CMK (cell line): ENCODE results near the gene CYP2A6.
A peak's percentile ranks its signal among the peaks of the same experiment; 100 is the strongest.
"Not testable (repeated sequence)": the region's sequence is repeated elsewhere in the genome, so short reads cannot be mapped to it uniquely, and the experiment has no call there.

ENCODE experiments used
- DNase-seq: peaks from one replicate; pipeline ENCODE4 v3.0.0-alpha.2; 2010; ENCODE audit warnings: low read depth

The CYP2A6 gene

DNA sequence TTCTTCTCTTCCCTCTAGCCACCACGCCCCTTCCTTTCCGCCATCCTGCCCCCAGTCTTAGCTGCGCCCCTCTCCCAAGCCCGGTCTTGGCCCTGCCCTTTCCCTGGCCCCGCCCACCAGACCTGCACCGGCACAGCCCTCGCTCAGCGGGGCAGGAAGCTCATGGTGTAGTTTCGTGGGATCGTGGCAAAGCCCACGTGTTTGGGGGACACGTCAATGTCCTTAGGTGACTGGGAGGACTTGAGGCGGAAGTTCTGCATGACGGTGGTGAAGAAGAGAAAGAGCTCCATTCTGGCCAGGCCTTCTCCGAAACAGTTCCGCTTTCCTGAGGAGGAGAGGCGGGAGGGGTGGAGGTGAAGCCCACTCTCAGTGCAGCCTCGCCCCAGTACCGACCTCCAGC is 6.6 kb downstream of the CYP2A6 start:
- peak; percentile 80 for DNase-seq

GRCh38 chr19:40842997-40843652 is 7.1 kb downstream of the CYP2A6 start:
- not testable (repeated sequence) for DNase-seq

GRCh38 chr19:40842012-40842411 is 8.2 kb downstream of the CYP2A6 start:
- DNase-seq: not testable (repeated sequence)

DNA sequence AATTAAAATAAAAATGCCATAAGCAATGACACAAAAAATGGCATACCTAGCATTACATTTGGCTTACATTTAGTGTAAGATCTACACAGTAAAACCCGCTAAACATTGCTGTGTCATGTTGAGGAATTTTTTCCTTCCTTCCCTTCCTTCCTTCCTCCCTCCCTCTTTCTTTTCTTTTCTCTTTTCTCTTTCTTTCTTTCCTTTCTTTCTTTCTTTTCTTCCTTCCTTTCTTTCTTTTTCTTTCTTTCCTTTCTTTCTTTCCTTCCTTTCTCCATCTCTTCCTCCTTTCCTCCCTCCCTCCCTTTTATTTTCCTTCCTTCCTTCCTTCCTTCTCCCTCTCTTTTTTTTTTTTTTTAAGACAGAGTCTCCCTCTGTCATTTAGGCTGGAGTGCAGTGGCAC is 11.8 kb downstream of the CYP2A6 start:
- not testable (repeated sequence) for DNase-seq

DNA sequence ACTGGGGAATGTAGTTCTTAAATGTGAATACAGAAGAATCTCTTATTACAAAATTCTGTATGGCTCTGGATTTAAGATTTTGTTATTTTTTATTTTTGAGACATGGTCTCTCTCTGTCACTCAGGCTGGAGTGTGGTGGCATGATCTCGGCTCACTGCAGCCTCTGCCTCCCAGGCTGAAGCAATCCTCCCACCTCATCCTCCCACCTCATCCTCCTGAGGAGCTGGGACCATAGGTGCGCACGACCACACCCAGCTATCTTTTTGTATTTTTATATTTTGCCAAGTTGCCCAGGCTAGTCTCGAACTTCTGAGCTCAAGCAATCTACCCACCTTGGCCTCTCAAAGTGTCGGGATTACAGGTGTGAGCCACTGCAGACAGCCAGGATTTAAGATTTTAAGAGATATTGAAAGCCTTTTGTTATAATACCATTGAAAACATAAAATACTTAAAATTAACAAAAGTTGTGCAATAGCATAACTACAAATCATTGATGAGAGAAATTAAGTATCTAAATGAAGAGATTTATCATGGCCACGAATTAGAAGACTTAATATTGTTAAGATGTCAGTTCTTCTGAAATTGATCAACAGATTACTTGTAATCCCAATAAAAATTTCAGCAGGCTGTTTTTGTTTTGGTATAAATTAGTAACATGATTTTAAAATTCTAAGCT is 13.4 kb downstream of the CYP2A6 start:
- DNase-seq: no peak

DNA sequence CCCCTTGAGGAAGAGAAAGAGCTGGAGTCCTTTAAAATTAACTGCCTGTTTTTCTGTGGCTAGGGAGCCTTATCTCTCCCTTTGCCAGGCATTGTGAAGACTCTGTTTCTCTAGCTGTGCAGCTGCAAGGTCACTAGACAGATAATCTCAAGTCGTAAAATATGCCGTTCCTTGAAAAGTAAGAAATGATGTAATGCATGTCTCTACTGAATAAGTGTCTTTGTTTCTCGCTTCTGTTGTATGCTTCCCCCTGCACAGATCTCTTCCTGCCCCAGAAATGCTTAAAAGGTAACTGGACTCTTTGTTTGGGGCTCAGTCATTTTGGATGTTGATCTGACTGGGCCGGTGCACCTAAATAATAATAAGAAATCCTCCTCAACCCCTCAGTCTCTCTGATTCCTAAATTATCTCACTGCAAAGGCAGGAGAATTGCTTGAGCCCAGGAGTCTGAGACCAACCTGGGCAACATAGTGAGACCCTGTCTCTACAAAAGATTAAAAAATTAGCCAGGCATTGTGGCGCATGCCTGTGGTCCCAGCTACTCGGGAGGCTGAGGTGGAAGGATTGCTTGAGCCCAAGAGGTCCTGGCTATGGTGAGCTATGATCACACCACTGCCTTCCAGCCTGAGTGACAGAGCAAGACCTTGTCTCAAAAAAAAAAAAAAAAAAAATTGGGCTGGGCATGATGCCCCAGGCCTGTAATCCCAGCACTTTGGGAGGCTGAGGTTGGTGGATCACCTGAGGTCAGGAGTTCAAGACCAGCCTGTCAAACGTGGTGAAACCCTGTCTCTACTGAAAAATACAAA is 16.3 kb downstream of the CYP2A6 start:
- not testable (repeated sequence) for DNase-seq

DNA sequence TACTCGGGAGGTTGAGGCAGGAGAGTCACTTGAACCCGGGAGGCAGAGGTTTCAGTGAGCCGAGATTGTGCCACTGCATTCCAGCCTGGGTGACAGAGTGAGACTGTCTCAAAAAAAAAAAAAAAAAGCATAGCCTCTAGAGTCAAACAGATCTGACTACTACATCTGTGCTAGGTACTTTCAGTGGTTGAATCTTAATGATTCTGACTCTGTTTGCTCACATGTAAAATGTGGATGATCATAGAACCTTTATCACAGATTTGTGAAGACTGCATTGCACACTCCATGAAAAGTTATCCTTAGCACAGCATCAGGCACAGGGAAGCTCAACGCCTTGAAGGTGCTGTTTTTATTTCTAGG is 17.8 kb downstream of the CYP2A6 start:
- DNase-seq: not testable (repeated sequence)

DNA sequence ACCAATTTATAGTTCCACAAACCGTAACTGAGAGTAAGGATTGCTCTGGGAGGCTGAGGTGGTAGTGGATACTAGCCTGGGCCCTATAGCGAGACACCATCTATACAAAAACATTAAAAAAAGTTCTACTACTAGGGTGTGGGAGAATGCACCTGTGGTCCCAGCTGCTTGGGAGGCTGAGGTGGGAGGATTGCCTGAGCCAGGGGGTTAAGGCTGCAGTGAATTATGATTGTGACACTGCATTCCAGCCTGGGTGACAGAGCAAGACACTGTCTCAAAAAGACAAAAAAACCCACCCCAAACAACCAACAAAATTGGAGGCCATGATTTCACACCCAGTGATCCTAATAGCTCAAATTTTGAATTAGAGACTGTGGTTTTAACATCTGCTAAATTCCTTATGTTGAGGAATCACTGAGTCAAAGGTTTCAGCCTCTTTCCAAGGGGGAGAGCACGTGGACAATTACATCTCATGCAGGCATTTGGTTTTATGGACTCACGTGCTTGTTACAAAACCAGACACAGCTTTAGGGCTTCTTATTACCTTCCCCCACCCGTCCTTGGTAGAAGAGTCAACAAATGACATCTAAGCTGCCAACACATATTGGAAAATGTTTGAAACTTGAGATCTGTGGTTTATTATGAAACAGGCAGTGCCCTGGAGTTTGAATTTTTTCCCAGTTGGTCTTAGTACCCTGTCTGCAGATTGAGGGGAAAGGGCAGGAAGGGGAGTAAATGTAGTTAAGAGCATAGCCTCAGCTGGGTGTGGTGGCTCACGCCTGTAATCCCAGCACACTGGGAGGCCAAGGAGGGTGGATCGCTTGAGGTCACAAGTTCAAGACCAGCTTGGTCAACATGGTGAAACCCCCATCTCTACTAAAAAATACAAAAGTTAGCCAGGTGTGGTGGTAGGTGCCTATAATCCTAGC is 18.5 kb downstream of the CYP2A6 start:
- no peak for DNase-seq

- DNase-seq: not testable (repeated sequence)
Observed at GRCh38 chr19:40830741-40831140, 19.5 kb downstream of the CYP2A6 start.

- DNase-seq: no peak
Observed at GRCh38 chr19:40829205-40829604, 21.0 kb downstream of the CYP2A6 start.

DNA sequence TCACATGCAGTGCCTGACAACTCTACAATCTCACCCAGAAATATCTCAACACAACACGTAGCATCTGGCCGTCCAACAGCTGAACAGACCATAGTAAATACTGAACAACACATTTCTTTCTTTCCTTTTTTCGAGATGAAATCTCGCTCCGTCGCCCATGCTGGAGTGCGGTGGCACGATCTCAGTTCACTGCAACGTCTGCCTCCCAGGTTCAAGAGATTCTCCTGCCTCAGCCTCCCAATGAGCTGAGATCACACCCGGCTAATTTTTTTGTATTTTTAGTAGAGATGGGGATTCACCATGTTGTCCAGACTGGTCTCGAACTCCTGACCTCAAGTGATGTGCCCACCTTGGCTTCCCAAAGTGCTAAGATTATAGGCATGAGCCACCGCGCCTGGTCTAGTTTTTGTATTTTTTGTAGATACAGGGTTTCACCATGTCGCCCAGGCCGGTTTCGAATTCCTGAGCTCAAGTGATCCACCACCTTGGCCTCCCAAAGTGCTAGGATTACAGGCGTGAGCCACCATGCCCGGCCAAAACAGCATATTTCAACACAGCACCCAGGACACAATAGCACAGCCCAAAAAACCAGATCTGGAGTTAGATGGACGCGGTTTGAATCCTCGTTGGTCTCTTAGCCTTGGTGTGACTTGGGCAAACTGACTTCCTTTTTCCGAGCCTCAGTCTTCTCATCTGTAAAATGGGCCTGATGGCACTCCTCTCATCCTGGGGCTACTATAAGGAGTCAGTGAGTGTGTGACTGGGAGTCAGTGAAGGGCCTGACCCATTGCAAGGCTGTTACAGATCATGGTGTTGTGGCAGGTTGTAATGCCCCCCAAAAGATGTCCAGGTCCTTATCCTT is 22.6 kb downstream of the CYP2A6 start:
- DNase-seq: no peak

DNA sequence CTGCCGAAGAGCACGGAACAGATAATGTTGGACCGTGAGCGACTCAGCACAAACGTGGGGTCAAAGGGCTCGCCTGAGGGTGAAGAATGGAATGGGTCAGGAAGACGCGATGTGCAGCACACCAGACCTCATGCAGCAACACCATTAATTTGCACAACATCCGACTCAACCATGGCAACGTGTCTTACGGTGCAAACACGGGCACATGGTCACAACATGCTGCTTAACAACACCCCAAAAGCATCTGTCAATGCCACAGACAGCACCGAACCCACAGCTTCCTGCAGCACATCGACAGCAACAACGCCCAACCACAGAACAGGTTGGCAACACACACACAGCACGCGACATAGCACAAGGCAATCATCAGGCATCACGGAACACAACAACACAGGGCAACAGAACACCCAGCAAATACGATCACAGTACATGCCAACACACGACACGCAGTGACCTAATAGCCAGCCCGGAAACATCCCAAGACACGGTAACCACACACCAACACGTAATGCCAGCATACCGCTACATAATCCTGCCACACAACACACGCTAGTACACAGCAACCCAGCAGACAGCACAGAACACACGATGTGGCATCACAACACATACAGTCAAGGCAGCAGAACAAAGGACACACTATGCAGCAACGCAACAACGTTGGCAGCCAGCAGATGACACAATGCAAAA is 23.4 kb downstream of the CYP2A6 start:
- DNase-seq: peak; percentile 74

DNA sequence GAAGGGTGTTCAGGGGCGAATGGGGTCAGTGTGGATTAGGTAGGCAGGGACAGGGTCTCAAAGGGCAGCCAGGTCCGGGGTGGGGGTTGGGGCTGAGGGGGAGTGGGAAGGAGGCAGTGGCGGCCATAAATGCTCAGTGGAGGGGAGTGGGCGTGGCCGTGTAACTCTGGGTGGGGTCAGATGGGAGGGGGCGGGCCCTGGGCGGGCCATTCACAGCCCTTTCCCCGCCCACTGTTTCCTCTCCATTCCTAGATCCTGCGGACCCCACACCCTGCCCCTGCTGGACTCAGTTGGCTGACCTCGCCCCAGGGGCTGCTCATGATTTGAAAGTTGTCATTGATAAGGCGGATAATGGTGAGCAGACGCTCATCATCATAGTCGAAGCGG is 23.9 kb downstream of the CYP2A6 start:
- not testable (repeated sequence) for DNase-seq

DNA sequence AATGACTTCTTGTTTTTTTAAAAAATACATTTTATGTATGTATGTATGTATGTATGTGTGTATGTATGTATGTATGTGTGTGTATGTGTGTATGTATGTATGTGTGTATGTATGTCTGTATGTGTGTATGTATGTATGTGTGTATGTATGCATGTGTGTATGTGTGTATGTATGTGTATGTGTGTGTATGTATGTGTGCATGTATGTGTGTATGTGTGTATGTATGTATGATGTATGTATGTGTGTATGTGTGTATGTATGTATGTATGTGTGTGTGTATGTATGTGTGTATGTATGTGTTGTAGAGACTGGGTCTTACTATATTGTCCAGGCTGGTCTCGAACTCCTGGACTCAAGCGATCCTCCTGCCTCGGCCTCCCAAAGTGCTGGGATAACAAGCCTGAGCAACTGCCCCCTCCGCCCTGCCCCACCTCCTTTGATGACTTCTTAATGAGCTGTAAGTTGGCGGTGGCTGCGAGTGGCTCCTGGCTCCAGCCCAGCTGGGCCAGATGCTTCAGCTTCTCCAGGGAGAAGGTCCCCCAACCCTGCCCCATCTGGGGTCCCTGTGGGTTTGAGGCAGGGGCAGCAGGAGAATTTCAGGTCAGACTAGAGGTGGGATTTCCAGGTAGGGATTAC is 24.7 kb downstream of the CYP2A6 start:
- not testable (repeated sequence) for DNase-seq

DNA sequence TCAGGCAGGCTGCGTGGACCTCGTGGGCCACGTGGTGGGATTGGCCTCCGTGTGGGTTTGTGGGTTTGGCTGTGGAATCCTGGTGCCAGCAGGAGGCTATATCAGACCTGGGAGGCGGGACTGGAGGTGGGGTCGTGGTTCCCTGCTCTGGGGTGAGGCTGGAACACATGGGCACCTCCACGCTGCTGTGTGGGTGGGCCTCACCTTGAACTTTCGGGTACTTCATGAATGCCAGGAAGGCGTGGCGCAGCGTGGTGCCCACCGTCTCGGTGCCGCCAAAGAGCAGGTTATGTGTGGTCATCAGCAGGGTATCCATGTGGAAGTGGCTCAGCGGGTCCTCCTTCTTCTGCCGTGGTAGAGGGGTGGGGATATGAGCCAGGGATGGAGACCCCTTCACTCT is 25.3 kb downstream of the CYP2A6 start:
- not testable (repeated sequence) for DNase-seq

GRCh38 chr19:40822704-40823553 is 27.3 kb downstream of the CYP2A6 start:
- peak; percentile 89 for DNase-seq

- no peak for DNase-seq
Observed at GRCh38 chr19:40822161-40822560, 28.1 kb downstream of the CYP2A6 start.

DNA sequence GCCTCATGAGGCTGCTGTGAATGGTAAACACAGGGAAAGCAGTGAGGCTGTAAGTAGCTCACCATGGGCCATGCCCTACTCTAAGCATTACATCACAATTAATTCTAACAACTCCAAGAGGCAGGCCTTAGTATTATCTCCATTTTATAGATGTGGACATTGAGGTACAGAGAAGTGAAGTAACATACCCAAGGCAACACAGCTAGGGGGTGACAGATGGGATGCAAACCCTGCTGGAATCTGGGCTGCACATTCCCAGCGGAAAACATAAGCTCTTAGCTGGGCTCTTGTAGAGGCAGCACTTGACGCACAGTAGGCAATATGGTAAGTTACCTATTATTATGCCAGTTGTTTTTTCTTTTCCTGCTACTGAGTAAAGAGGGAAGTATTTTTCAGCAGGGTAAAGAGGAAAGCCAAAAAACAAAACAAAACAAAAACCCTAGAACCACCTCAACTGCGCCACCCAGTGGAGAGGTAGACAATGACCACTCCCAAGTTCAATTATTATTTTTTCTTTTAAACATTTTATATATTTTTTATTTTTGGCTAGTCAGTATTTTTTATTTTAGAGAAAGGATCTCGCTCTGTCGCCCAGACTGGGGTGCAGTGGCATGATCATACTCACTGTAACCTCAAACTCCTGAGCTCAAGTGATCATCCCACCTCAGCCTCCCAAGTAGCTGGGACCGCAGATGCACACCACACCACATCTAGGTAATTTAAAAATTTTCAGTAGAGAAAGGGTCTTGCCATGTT is 30.6 kb downstream of the CYP2A6 start:
- DNase-seq: not testable (repeated sequence)
